CD4-positive, CD25-positive, alpha-beta regulatory T cell (primary cell): ENCODE results near the gene TMEM39B. TPM values are rescaled to one million over a fixed set of nuclear protein-coding genes. Genes with fewer than 3 reads are reported as not detected.
A peak's percentile ranks its signal among the peaks of the same experiment; 100 is the strongest.

Source experiments
- ATAC-seq, 2 donors: fragments of 150-1000 bp; cut with Tn5 transposase; one replicate each; pipeline ENCODE4 v1.10.0; 2021; ENCODE audit warnings: low read depth in 2 of 2, moderate number of reproducible peaks in 2 of 2, moderate library complexity in 1 of 2
- DNase-seq, 3 donors: peaks; one replicate each; pipeline versions ENCODE4 v3.0.0 to v3.0.0-alpha.2; 2012 to 2022; ENCODE audit warnings: mixed read lengths in 1 of 3
- H3K27ac ChIP-seq: one replicate; pipeline ENCODE4 v1.7.0; 2013; ENCODE audit warnings: mild to moderate bottlenecking, low read length; ENCODE audit not compliant: insufficient read depth, poor library complexity, severe bottlenecking
- H3K27me3 ChIP-seq: one replicate; pipeline ENCODE4 v1.7.0; 2013; ENCODE audit warnings: low read length; ENCODE audit not compliant: control insufficient read depth, insufficient read depth
- H3K36me3 ChIP-seq: one replicate; pipeline ENCODE4 v1.7.0; 2013; ENCODE audit warnings: mild to moderate bottlenecking, low read length, moderate library complexity; ENCODE audit not compliant: control insufficient read depth, insufficient read depth
- H3K4me1 ChIP-seq: 2 replicates; pipeline ENCODE4 v1.7.0; 2013; ENCODE audit warnings: mild to moderate bottlenecking, low read length; ENCODE audit not compliant: insufficient read depth, control insufficient read depth, poor library complexity, severe bottlenecking
- H3K4me3 ChIP-seq: one replicate; pipeline ENCODE4 v1.7.0; 2013; ENCODE audit warnings: low read depth, mild to moderate bottlenecking, low read length, moderate library complexity
- H3K9me3 ChIP-seq, 2 experiments: 1 replicate in 1 of 2; 2 replicates in 1 of 2; pipeline ENCODE4 v1.7.0; 2013; ENCODE audit warnings: low read length in 2 of 2, mild to moderate bottlenecking in 1 of 2, moderate library complexity in 1 of 2; ENCODE audit not compliant: control insufficient read depth in 2 of 2
- H3K27ac Mint-ChIP-seq, 3 donors: one replicate each; pipeline ENCODE4 v1.8.0; 2020 to 2022; ENCODE audit warnings: mild to moderate bottlenecking in 3 of 3, mixed read lengths in 3 of 3, moderate library complexity in 2 of 3
- H3K27me3 Mint-ChIP-seq: one replicate; pipeline ENCODE4 v1.8.0; 2022; ENCODE audit warnings: mild to moderate bottlenecking, mixed read lengths
- H3K36me3 Mint-ChIP-seq: one replicate; pipeline ENCODE4 v1.8.0; 2020; ENCODE audit warnings: mixed read lengths
- H3K4me1 Mint-ChIP-seq, 4 donors: one replicate each; pipeline ENCODE4 v1.8.0; 2020 to 2022; ENCODE audit warnings: mixed read lengths in 4 of 4, mild to moderate bottlenecking in 1 of 4
- H3K4me3 Mint-ChIP-seq, 4 donors: one replicate each; pipeline ENCODE4 v1.8.0; 2020 to 2022; ENCODE audit warnings: mild to moderate bottlenecking in 4 of 4, mixed read lengths in 4 of 4, moderate library complexity in 3 of 4
- H3K9me3 Mint-ChIP-seq, 7 donors: one replicate each; pipeline ENCODE4 v1.8.0; 2020 to 2022; ENCODE audit warnings: mixed read lengths in 7 of 7, mild to moderate bottlenecking in 3 of 7, moderate library complexity in 2 of 7
- polyA plus RNA-seq, 4 donors: library from polyadenylated mRNA; unstranded; fragments of 300-500 nt; fragmentation: Illumina TruSeq; gene quantifications; one replicate each; pipeline ENCODE4 v1.2.3, GENCODE V29; 2021
- total RNA-seq: library from RNA; stranded (reverse); gene quantifications from one replicate; pipeline ENCODE4 v1.2.3, GENCODE V29; 2022

TMEM39B gene
- total and polyA plus RNA-seq, 5 donors from 2014 or later, result 2.3 to 13.1 (median 2.8) TPM

GRCh38 chr1:32091176-32091575 lies 18.4 kb downstream of the TMEM39B start:
- ATAC-seq, result no peak
- Histone ChIP-seq H3K27me3 (no peaks in the 10 kb centered on the region), H3K4me1 (no peaks in the 10 kb centered on the region), H3K36me3 (peaks cover 43% of the 10 kb centered on the region), H3K4me3 (no peak overlapping the region), H3K27ac (no peak overlapping the region), H3K9me3 (no peaks in the 10 kb centered on the region)
- DNase-seq, result no peak
- no peaks in the 10 kb centered on the region for H3K27me3 Mint-ChIP-seq
- peaks cover 35% of the 10 kb centered on the region for H3K36me3 Mint-ChIP-seq
- H3K4me1 Mint-ChIP-seq, result peaks cover 0 to under 1% (median 0%) of the 10 kb centered on the region in 4 donors
- no peak overlapping the region for H3K4me3 Mint-ChIP-seq
- H3K27ac Mint-ChIP-seq, result no peak overlapping the region
- no peaks in the 10 kb centered on the region for H3K9me3 Mint-ChIP-seq

DNA sequence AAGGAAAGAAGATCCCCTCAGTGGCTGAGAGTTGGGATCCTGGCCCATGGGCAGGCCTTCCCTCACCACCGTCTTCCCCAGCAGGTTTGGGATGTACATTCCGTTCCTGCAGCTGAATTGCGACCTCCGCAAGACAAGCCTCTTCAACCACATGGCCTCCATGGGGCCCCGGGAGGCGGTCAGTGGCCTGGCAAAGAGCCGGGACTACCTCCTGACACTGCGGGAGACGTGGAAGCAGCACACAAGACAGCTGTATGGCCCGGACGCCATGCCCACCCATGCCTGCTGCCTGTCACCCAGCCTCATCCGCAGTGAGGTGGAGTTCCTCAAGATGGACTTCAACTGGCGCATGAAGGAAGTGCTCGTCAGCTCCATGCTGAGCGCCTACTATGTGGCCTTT lies 18.9 kb downstream of the TMEM39B start:
- Mint-ChIP-seq H3K4me1 (no peaks in the 10 kb centered on the region), H3K27ac (no peak overlapping the region), H3K9me3 (no peaks in the 10 kb centered on the region), H3K36me3 (peaks cover 34% of the 10 kb centered on the region), H3K27me3 (no peaks in the 10 kb centered on the region), H3K4me3 (no peak overlapping the region)
- Histone ChIP-seq H3K4me3 (no peak overlapping the region), H3K9me3 (no peaks in the 10 kb centered on the region), H3K27me3 (no peaks in the 10 kb centered on the region), H3K4me1 (no peaks in the 10 kb centered on the region), H3K27ac (no peak overlapping the region), H3K36me3 (peaks cover 43% of the 10 kb centered on the region)
- no peak for DNase-seq
- ATAC-seq, result no peak

GRCh38 chr1:32094746-32095521 lies 22.2 kb downstream of the TMEM39B start:
- ATAC-seq, result no peak
- Histone ChIP-seq H3K9me3 (no peaks in the 10 kb centered on the region), H3K36me3 (peaks cover 43% of the 10 kb centered on the region), H3K27me3 (no peaks in the 10 kb centered on the region), H3K4me1 (no peaks in the 10 kb centered on the region), H3K4me3 (no peak overlapping the region), H3K27ac (no peak overlapping the region)
- no peak for DNase-seq
- Mint-ChIP-seq H3K4me1 (no peaks in the 10 kb centered on the region), H3K27ac (no peak overlapping the region), H3K4me3 (no peak overlapping the region), H3K27me3 (no peaks in the 10 kb centered on the region), H3K36me3 (peaks cover 37% of the 10 kb centered on the region), H3K9me3 (no peaks in the 10 kb centered on the region)

GRCh38 chr1:32099426-32099825 lies 26.7 kb downstream of the TMEM39B start:
- Histone ChIP-seq H3K27me3 (no peaks in the 10 kb centered on the region), H3K27ac (no peak overlapping the region), H3K4me3 (no peak overlapping the region), H3K4me1 (no peaks in the 10 kb centered on the region), H3K36me3 (peaks cover 40% of the 10 kb centered on the region), H3K9me3 (no peaks in the 10 kb centered on the region)
- peaks cover 31% of the 10 kb centered on the region for H3K36me3 Mint-ChIP-seq
- no peak for DNase-seq
- peak overlapping the region in 1 of 3 donors; percentile 52 for H3K27ac Mint-ChIP-seq
- ATAC-seq, result no peak
- peaks cover 0 to 7% (median 4%) of the 10 kb centered on the region in 4 donors for H3K4me1 Mint-ChIP-seq
- no peak overlapping the region for H3K4me3 Mint-ChIP-seq
- no peaks in the 10 kb centered on the region for H3K27me3 Mint-ChIP-seq
- H3K9me3 Mint-ChIP-seq, result no peaks in the 10 kb centered on the region

- DNase-seq, result no peak
- peaks cover 31% of the 10 kb centered on the region for H3K36me3 ChIP-seq
- H3K4me1 ChIP-seq, result no peaks in the 10 kb centered on the region
- peaks cover 2 to 7% (median 4%) of the 10 kb centered on the region in 4 donors for H3K4me1 Mint-ChIP-seq
- H3K4me3 Mint-ChIP-seq, result no peak overlapping the region
- no peak for ATAC-seq
- no peaks in the 10 kb centered on the region for H3K27me3 ChIP-seq
- no peak overlapping the region for H3K27ac ChIP-seq
- no peaks in the 10 kb centered on the region for H3K9me3 ChIP-seq
- no peak overlapping the region for H3K27ac Mint-ChIP-seq
- H3K27me3 Mint-ChIP-seq, result no peaks in the 10 kb centered on the region
- peaks cover 23% of the 10 kb centered on the region for H3K36me3 Mint-ChIP-seq
- no peak overlapping the region for H3K4me3 ChIP-seq
- H3K9me3 Mint-ChIP-seq, result no peaks in the 10 kb centered on the region
Measured at GRCh38 chr1:32100359-32100758, 27.6 kb downstream of the TMEM39B start.

DNA sequence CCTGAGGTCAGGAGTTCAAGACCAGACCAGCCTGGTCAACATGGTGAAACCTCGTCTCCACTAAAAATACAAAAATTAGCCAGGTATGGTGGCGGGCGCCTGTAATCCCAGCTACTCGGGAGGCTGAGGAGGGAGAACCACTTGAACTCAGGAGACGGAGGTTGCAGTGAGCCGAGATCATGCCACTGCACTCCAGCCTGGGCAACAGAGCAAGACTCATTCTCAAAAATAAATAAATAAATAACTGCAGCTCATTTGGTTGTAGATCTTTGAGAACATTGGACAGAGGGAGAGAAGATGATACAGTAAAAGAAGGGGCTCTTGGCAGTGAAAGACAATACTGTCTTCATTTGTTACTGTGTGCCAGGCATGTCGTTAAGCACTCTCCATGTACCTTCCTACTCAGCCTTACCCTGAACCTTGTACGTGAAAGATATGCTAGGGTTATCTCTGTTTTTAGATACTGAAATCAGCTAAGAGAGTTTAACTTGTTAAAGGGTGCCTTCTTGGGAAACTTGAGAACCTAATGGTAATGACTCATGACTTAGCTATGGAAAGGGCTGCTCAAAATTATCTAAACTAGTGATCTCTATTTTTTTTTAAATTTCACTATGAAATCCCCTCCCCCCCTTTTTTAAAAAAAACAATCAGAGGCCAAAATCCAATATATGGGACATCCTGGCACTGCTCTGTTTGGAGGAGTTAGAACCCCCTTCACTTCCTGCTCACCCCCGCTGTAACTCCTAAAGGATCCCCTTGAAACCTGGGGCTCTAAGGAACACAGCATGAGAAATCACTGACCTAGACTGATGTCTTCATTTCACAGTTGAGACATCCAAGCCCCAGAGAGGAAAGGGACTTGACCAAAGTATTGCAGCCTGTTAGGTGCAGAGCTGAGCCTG lies 28.3 kb downstream of the TMEM39B start:
- no peak for ATAC-seq
- no peaks in the 10 kb centered on the region for H3K9me3 ChIP-seq
- DNase-seq, result no peak
- no peaks in the 10 kb centered on the region for H3K27me3 Mint-ChIP-seq
- H3K9me3 Mint-ChIP-seq, result no peaks in the 10 kb centered on the region
- no peak overlapping the region for H3K4me3 ChIP-seq
- no peak overlapping the region for H3K27ac Mint-ChIP-seq
- peaks cover 24% of the 10 kb centered on the region for H3K36me3 ChIP-seq
- H3K27ac ChIP-seq, result no peak overlapping the region
- peaks cover 16% of the 10 kb centered on the region for H3K36me3 Mint-ChIP-seq
- H3K27me3 ChIP-seq, result no peaks in the 10 kb centered on the region
- H3K4me3 Mint-ChIP-seq, result peak overlapping the region in 1 of 4 donors; percentile 71
- H3K4me1 Mint-ChIP-seq, result peaks cover 2 to 7% (median 4%) of the 10 kb centered on the region in 4 donors
- no peaks in the 10 kb centered on the region for H3K4me1 ChIP-seq

- peak overlapping the region in 1 of 3 donors; percentile 83 for H3K27ac Mint-ChIP-seq
- peaks cover 5 to 28% (median 17%) of the 10 kb centered on the region in 4 donors for H3K4me1 Mint-ChIP-seq
- H3K36me3 ChIP-seq, result peaks cover 17% of the 10 kb centered on the region
- H3K4me3 Mint-ChIP-seq, result peak overlapping the region in 2 of 4 donors; percentile 34 to 88
- DNase-seq (no peak), ATAC-seq (no peak)
- peaks cover 14% of the 10 kb centered on the region for H3K4me1 ChIP-seq
- no peak overlapping the region for H3K4me3 ChIP-seq
- no peaks in the 10 kb centered on the region for H3K9me3 Mint-ChIP-seq
- H3K27me3 ChIP-seq, result no peaks in the 10 kb centered on the region
- H3K9me3 ChIP-seq, result no peaks in the 10 kb centered on the region
- H3K27me3 Mint-ChIP-seq, result no peaks in the 10 kb centered on the region
- no peak overlapping the region for H3K27ac ChIP-seq
- peaks cover 7% of the 10 kb centered on the region for H3K36me3 Mint-ChIP-seq
Measured at GRCh38 chr1:32104127-32104526, 31.4 kb downstream of the TMEM39B start.
